Stimulated activated CD8-positive, alpha-beta memory T cell treated with anti-CD3 and anti-CD28 coated beads, Interleukin-15, amount 100 ng/mL, for 4 hours (primary cell): Measurements from ENCODE around the gene KBTBD7.
A peak's percentile ranks its signal among the peaks of the same experiment; 100 is the strongest.

ENCODE experiments used
- DNase-seq, 2 donors: peaks; one replicate each; pipeline ENCODE4 v3.0.0-alpha.2; 2020; ENCODE audit warnings: low read depth in 2 of 2

Gene KBTBD7

GRCh38 chr13:41193919-41194824 is at the start of gene KBTBD7:
TSS of gene KBTBD7 (minus strand) at chr13:41194569. CDS start at chr13:41194257, 312 bp downstream.
- peak; percentile 90 to 92 for DNase-seq

- no peak for DNase-seq
Observed at GRCh38 chr13:41241626-41242025, 47.3 kb upstream of the KBTBD7 start.

GRCh38 chr13:41236369-41236768 is 42.0 kb upstream of the KBTBD7 start:
- no peak for DNase-seq

GRCh38 chr13:41232578-41233480 is 38.5 kb upstream of the KBTBD7 start:
- no peak for DNase-seq

GRCh38 chr13:41231786-41232185 is 37.4 kb upstream of the KBTBD7 start:
- no peak for DNase-seq

GRCh38 chr13:41231025-41231677 is 36.8 kb upstream of the KBTBD7 start:
- DNase-seq = no peak

- DNase-seq = no peak
Observed at GRCh38 chr13:41229356-41229755, 35.0 kb upstream of the KBTBD7 start.

GRCh38 chr13:41224113-41225110 is 30.0 kb upstream of the KBTBD7 start:
- DNase-seq = no peak

GRCh38 chr13:41222259-41222852 is 28.0 kb upstream of the KBTBD7 start:
- DNase-seq = peak; percentile 7 to 24

- no peak for DNase-seq
Observed at GRCh38 chr13:41220401-41220800, 26.0 kb upstream of the KBTBD7 start.

GRCh38 chr13:41216160-41216559 is 21.8 kb upstream of the KBTBD7 start:
- DNase-seq = no peak

GRCh38 chr13:41213919-41214318 is 19.6 kb upstream of the KBTBD7 start:
- DNase-seq = no peak

GRCh38 chr13:41213316-41213715 is 18.9 kb upstream of the KBTBD7 start:
- no peak for DNase-seq

GRCh38 chr13:41212881-41213280 is 18.5 kb upstream of the KBTBD7 start:
- DNase-seq = no peak

- no peak for DNase-seq
Observed at GRCh38 chr13:41211062-41211461, 16.7 kb upstream of the KBTBD7 start.

GRCh38 chr13:41206467-41206866 is 12.1 kb upstream of the KBTBD7 start:
- no peak for DNase-seq

- no peak for DNase-seq
Observed at GRCh38 chr13:41203810-41204209, 9.4 kb upstream of the KBTBD7 start.

- no peak for DNase-seq
Observed at GRCh38 chr13:41200126-41200525, 5.8 kb upstream of the KBTBD7 start.

- DNase-seq = no peak
Observed at GRCh38 chr13:41199526-41199925, 5.2 kb upstream of the KBTBD7 start.

- DNase-seq = no peak
Observed at GRCh38 chr13:41199079-41199478, 4.7 kb upstream of the KBTBD7 start.
